HepG2 (cell line): ENCODE data around the gene TSGA10IP. TPM values are rescaled to one million over a fixed set of nuclear protein-coding genes. Genes with fewer than 3 reads are reported as not detected.

Experiments used
- ATAC-seq: fragments of 200-7000 bp; cut with Tn5 transposase; 3 replicates; pipeline ENCODE4 v1.9.1; 2020; ENCODE audit warnings: mild to moderate bottlenecking, moderate library complexity
- BruUV-seq: library from RNA; stranded (reverse); fragments of 400-500 nt; replicated peaks from 2 replicates; lab custom pipeline; 2021; lab: Mats Ljungman, UMichigan
- CTCF ChIA-PET: fragments of 300-600 bp; formaldehyde crosslinking; extraction: SDS; loops from one replicate; lab custom pipeline; 2021; ENCODE audit warnings: low total read pairs, inconsistent platforms, low intra/inter-chr PET ratio; lab: Yijun Ruan, JAX
- POLR2A ChIA-PET: fragments of 350-600 bp; sonication (Branson Sonifier 250); formaldehyde crosslinking; loops from one replicate; lab custom pipeline; 2020; ENCODE audit warnings: antibody characterized with exemption, inconsistent platforms; lab: Yijun Ruan, JAX
- DNase-seq: peaks from one replicate; pipeline ENCODE4 v3.0.0-alpha.2; 2015; ENCODE audit warnings: low spot score
- FAIRE-seq: peaks from 3 replicates; lab custom pipeline; 2011; peaks lifted over from hg19 to GRCh38; lab: Jason Lieb, UNC
- H2AFZ ChIP-seq: one replicate; pipeline ENCODE4 v1.6.1; 2011; ENCODE audit warnings: low read length, inconsistent platforms
- H3K27ac ChIP-seq: fragments of 300-600 bp; 3 replicates; pipeline ENCODE4 v1.8.0; 2011; ENCODE audit warnings: mixed run types, mild to moderate bottlenecking, mixed read lengths, low read length, inconsistent platforms; ENCODE audit not compliant: insufficient read depth; ENCODE audit errors: extremely low read length
- H3K27me3 ChIP-seq, 2 experiments: fragments of 200-600 bp in 1 of 2; 2 replicates in 1 of 2; 3 replicates in 1 of 2; pipeline versions ENCODE4 v1.6.0 to v1.8.0; 2011; ENCODE audit warnings: low read length in 2 of 2, mild to moderate bottlenecking in 2 of 2, moderate library complexity in 2 of 2, inconsistent platforms in 1 of 2; ENCODE audit not compliant: insufficient read depth in 2 of 2, control insufficient read depth in 1 of 2
- H3K36me3 ChIP-seq, 2 experiments: fragments of 200-600 bp in 1 of 2; replicated peaks in 1 of 2; 2 replicates in 1 of 2; 3 replicates in 1 of 2; pipeline versions ENCODE4 v1.5.1 to v1.8.0; 2011; ENCODE audit warnings: low read length in 2 of 2, inconsistent platforms in 1 of 2; ENCODE audit not compliant: insufficient read depth in 2 of 2, control insufficient read depth in 1 of 2
- H3K4me1 ChIP-seq: 2 replicates; pipeline ENCODE4 v1.5.1; 2012; ENCODE audit warnings: low read length, inconsistent platforms; ENCODE audit not compliant: insufficient read depth
- H3K4me2 ChIP-seq: 2 replicates; pipeline ENCODE4 v1.6.0; 2011; ENCODE audit warnings: low read depth, low read length, inconsistent platforms
- H3K4me3 ChIP-seq, 3 experiments: fragments of 200-600 bp in 1 of 3; sonication (generic), shearing (Covaris generic) in 1 of 3; replicated peaks in 1 of 3; 2 replicates each; pipeline ENCODE4 v1.5.1; 2011 to 2016; ENCODE audit warnings: low read length in 3 of 3, inconsistent platforms in 2 of 3, low read depth in 2 of 3, mild to moderate bottlenecking in 2 of 3, control low read depth in 1 of 3, mixed read lengths in 1 of 3; ENCODE audit not compliant: insufficient read depth in 1 of 3
- H3K79me2 ChIP-seq: one replicate; pipeline ENCODE4 v1.6.1; 2011; ENCODE audit warnings: low read length, inconsistent platforms; ENCODE audit not compliant: insufficient read depth
- H3K9ac ChIP-seq: 2 replicates; pipeline ENCODE4 v1.6.0; 2011; ENCODE audit warnings: mild to moderate bottlenecking, low read depth, low read length, inconsistent platforms; ENCODE audit not compliant: insufficient read depth
- H3K9me3 ChIP-seq: 2 replicates; pipeline ENCODE4 v1.5.1; 2012; ENCODE audit warnings: mild to moderate bottlenecking, low read length
- H4K20me1 ChIP-seq: 2 replicates; pipeline ENCODE4 v1.6.0; 2011; ENCODE audit warnings: inconsistent platforms, mild to moderate bottlenecking, low read length, moderate library complexity; ENCODE audit not compliant: insufficient read depth
- CREBL2 ChIP-seq: sonication (generic); formaldehyde crosslinking; IDR thresholded peaks from 2 replicates; pipeline ENCODE4 v1.8.1; 2023; ENCODE audit warnings: missing genetic modification reagents, mild to moderate bottlenecking, borderline replicate concordance
- ETV5 ChIP-seq: IDR thresholded peaks from 2 replicates; pipeline ENCODE4 v1.6.1; 2018; ENCODE audit warnings: missing biosample characterization, missing genetic modification reagents, inconsistent platforms, borderline replicate concordance
- KDM5B ChIP-seq: sonication (generic); formaldehyde crosslinking; IDR thresholded peaks from 2 replicates; pipeline ENCODE4 v1.4.0; 2020; ENCODE audit warnings: missing genetic modification reagents, mild to moderate bottlenecking, borderline replicate concordance
- NFAT5 ChIP-seq: sonication (generic); formaldehyde crosslinking; IDR thresholded peaks from 2 replicates; pipeline ENCODE4 v1.4.0; 2020; ENCODE audit warnings: missing genetic modification reagents
- NRL ChIP-seq: sonication (generic); formaldehyde crosslinking; IDR thresholded peaks from 2 replicates; pipeline ENCODE4 v1.5.0; 2020; ENCODE audit warnings: missing genetic modification reagents, mild to moderate bottlenecking, moderate library complexity, borderline replicate concordance
- POLR2G ChIP-seq: fragments of 200-400 bp; formaldehyde crosslinking; IDR thresholded peaks from 2 replicates; pipeline ENCODE4 v1.6.1; 2018; ENCODE audit warnings: mild to moderate bottlenecking, low read depth, low read length, moderate library complexity
- SRY ChIP-seq: sonication (generic); formaldehyde crosslinking; IDR thresholded peaks from 2 replicates; pipeline ENCODE4 v1.8.0; 2022; ENCODE audit warnings: mild to moderate bottlenecking, missing genetic modification reagents
- ZNF18 ChIP-seq: sonication (generic); formaldehyde crosslinking; IDR thresholded peaks from 2 replicates; pipeline ENCODE4 v1.8.0; 2022; ENCODE audit warnings: mild to moderate bottlenecking, missing genetic modification reagents; ENCODE audit not compliant: insufficient replicate concordance
- ZNF687 ChIP-seq: sonication (generic); formaldehyde crosslinking; IDR thresholded peaks from 2 replicates; pipeline ENCODE4 v1.5.1; 2020; ENCODE audit warnings: mild to moderate bottlenecking, missing genetic modification reagents, moderate library complexity
- WGBS: methylation state at CpG from one replicate; pipeline ENCODE4 v1.1.6; 2017; ENCODE audit warnings: low lambda C conversion rate; 5-methylcytosine and 5-hydroxymethylcytosine counted together
- in situ Hi-C: cut with HindIII; loops from 2 replicates; pipeline ENCODE4 v1.10.0; 2017; ENCODE audit warnings: low pct_unique_long_range_greater_than_20kb; ENCODE audit not compliant: extremely low pct_ligation_motif_present
- intact Hi-C: fragments of 100-400 bp; cut with micrococcal nuclease; formaldehyde crosslinking; loops from one replicate; pipeline ENCODE4 v1.10.0; 2022; ENCODE audit not compliant: unreplicated experiment
- polyA plus RNA-seq, 8 experiments: library from polyadenylated mRNA; depleted of rRNA in 3 of 8; stranded (reverse) in 7 of 8; unstranded in 1 of 8; fragments of >200 nt; fragmentation: Illumina TruSeq in 4 of 8; extraction: Trizol in 4 of 8; gene quantifications; 2 replicates each; pipeline versions ENCODE4 v1.2.1 to v1.2.3, GENCODE V29; 2011 to 2016; ENCODE audit warnings: low read depth in 4 of 8, missing spikeins in 1 of 8, mixed read lengths in 1 of 8; ENCODE audit not compliant: insufficient read depth in 1 of 8
- total RNA-seq, 5 experiments: library from RNA; depleted of rRNA; stranded (reverse); fragments of >200 nt; fragmentation: Illumina TruSeq; extraction: Trizol; gene quantifications; 2 replicates each; pipeline ENCODE4 v1.2.3, GENCODE V29; 2016; ENCODE audit warnings: low read depth in 1 of 5

The TSGA10IP gene
- total and polyA plus RNA-seq, 2 of the 13 experiments (the other 11 are each of a cell fraction or from before 2014, with no cell fraction given): not detected

GRCh38 chr11:65911682-65912568 is 33.4 kb upstream of the TSGA10IP start (continued):
- peak; percentile 60 for TF ChIP-seq ZNF687
- peak; percentile 26; the same call in 1 of the 2 replicates for TF ChIP-seq KDM5B
- peak; percentile 49; the same call in 1 of the 2 replicates for TF ChIP-seq ETV5 (CRISPR knock-in tag)
- TF ChIP-seq SRY (CRISPR knock-in tag): 0 out of 2 replicates have a peak, but pooled peaks have one; percentile 17
- TF ChIP-seq, all 625 proteins: peak for 25

GRCh38 chr11:65912845-65913244 is 32.4 kb upstream of the TSGA10IP start:
- no peak overlapping the region for H2AFZ ChIP-seq
- H3K9ac ChIP-seq: no peak overlapping the region
- H4K20me1 ChIP-seq: no peaks in the 10 kb centered on the region
- intact Hi-C loops (no loop called here), in situ Hi-C loops (no loop called here)
- H3K27ac ChIP-seq: no peak overlapping the region
- no peaks in the 10 kb centered on the region for H3K9me3 ChIP-seq
- no peak for DNase-seq
- no TSS peak for BruUV-seq
- H3K79me2 ChIP-seq: peaks cover 2% of the 10 kb centered on the region
- ATAC-seq: no peak
- ChIA-PET CTCF (no interaction called here), POLR2A (interaction anchor here (1.7 to 2.4 kb wide), 2 partner anchors 14 to 23 kb away, joined by 9 to 21 read pairs; partner anchors contain the start of genes CCDC85B, FIBP and FOSL1)
- no peak for FAIRE-seq
- H3K36me3 ChIP-seq: no peaks in the 10 kb centered on the region
- no peak overlapping the region for H3K4me2 ChIP-seq
- H3K27me3 ChIP-seq: peaks cover 0 to 3% of the 10 kb centered on the region in 2 experiments; a peak in 1 of 5 replicates
- H3K4me1 ChIP-seq: peaks cover 69% of the 10 kb centered on the region
- WGBS: 49% methylated on average over 4 of the region's 4 CpGs
- no peak overlapping the region for H3K4me3 ChIP-seq
- TF ChIP-seq NFAT5 (CRISPR knock-in tag) (no peak), POLR2G (no peak), NRL (CRISPR knock-in tag) (no peak), CREBL2 (CRISPR knock-in tag) (no peak), ZNF18 (CRISPR knock-in tag) (no peak)
